GM19455 (cell line): ENCODE measurements around the gene ITGB7.

Experiments used
- ATAC-seq: cut with Tn5 transposase; IDR thresholded peaks from one replicate; pipeline ENCODE4 v1.9.1; 2021; ENCODE audit not compliant: unreplicated experiment

Gene ITGB7, protein sequence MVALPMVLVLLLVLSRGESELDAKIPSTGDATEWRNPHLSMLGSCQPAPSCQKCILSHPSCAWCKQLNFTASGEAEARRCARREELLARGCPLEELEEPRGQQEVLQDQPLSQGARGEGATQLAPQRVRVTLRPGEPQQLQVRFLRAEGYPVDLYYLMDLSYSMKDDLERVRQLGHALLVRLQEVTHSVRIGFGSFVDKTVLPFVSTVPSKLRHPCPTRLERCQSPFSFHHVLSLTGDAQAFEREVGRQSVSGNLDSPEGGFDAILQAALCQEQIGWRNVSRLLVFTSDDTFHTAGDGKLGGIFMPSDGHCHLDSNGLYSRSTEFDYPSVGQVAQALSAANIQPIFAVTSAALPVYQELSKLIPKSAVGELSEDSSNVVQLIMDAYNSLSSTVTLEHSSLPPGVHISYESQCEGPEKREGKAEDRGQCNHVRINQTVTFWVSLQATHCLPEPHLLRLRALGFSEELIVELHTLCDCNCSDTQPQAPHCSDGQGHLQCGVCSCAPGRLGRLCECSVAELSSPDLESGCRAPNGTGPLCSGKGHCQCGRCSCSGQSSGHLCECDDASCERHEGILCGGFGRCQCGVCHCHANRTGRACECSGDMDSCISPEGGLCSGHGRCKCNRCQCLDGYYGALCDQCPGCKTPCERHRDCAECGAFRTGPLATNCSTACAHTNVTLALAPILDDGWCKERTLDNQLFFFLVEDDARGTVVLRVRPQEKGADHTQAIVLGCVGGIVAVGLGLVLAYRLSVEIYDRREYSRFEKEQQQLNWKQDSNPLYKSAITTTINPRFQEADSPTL

DNA sequence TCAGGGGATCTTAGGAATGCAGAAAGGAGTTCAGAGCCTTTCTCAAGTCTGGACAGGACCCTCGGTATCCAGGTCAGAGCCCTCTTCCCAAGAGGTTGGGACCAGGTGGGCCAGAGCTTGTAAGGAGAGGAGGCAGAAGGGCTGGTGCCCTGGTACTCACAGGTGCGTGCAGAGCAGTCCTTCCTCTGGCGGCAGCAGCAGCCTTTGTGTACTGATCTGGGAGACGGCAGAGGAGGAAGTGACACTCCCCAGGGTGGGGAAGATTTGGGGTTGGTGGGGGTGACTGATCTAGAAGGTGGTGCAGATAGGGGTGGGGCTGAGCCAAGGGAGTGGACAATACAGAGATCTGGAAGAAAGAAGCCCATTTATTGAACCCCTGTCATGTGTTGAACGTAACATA is at the start of gene ITGB7:
ITGB7 (minus strand) TSS at position 210 of the 400 bp plus-strand sequence. CDS start 6,808 bp downstream, outside the sequence.
- ATAC-seq: peak; percentile 40

DNA sequence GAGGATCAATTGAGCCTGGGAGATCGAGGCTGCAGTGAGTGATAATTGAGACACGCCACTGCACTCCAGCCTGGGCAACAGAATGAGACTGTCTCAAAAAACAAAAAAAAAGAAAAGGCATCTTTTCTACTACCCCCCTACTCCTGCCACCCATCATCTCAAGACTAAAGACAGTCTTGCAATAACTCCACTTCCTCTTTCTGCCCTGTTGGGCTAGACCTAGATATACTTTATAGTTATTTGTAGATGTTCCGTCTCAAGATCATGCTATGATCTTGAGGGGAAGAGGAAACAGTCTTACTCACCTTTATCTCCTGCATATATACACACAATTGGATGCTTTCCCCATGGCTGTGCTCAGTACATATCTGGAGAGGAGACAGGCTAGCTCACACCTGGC is 48.9 kb upstream of the ITGB7 start:
- no peak for ATAC-seq

DNA sequence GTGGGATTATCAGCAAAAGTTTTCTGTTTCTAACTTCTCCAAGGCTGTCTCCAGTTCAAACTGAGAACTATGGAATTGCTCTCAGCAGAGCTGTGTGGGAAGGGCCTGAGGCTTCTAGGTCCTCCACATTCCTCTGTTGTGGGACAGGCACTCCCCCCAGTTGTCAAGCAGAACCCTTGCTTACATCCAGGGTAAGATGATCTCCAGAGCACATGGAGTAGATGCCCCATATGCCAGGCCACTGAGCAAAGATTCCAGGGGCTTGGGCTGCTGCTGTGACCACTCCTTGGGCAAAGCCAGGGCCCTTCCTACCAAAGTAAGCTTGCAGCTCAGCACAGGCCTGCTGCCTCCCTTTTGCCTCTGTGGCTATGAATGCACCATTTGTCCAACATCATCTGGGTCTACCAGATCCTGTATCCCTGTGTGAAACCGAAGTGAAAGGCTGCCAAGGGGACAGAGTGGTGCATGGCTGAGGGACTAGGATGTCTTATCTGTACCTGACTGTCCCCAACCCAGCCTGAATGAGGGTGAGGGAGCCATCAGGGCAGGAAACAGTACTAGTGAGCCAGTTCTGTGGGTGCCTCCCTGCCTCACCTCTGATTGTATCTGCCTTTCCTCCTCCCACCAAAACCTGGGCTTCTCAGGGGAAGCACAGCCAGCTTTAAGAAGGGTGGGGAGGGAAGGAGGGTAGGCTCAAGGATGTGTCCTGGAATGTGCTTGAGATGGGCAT is 47.9 kb upstream of the ITGB7 start:
- ATAC-seq: no peak

DNA sequence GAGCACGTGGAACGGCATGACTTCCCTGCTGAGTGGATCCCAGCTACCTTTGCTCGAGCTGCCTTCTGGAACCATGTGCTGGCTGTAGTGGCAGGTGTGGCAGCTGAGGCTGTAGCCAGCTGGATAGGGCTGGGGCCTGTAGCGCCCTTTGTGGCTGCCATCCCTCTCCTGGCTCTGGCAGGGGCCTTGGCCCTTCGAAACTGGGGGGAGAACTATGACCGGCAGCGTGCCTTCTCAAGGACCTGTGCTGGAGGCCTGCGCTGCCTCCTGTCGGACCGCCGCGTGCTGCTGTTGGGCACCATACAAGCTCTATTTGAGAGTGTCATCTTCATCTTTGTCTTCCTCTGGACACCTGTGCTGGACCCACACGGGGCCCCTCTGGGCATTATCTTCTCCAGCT is 46.2 kb upstream of the ITGB7 start:
- ATAC-seq: no peak

DNA sequence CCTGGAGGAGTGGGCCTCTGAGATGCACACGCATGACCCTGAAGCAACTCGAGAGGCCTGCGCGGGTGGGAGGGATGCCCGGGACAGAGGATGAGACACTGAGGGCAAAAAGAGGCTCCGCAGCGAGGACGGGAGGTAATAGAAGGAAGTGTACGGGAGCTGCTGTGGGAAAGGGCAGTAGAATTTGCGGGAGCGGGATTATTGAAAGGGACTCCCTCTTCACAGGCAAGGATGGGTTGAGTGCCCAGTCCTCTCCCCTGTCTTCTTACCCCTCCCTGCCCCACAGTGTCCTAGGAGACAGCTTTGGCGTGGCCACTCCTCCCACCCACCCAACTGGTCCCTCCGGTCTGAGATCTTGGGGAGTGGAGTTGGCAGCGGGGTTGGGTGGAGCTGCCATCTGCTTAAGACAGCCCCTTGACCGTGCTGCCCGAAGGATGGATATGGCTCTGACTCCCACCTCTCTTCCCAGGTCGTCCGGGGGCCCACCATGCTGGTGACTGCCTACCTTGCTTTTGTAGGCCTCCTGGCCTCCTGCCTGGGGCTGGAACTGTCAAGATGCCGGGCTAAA is 45.4 kb upstream of the ITGB7 start:
- no peak for ATAC-seq

DNA sequence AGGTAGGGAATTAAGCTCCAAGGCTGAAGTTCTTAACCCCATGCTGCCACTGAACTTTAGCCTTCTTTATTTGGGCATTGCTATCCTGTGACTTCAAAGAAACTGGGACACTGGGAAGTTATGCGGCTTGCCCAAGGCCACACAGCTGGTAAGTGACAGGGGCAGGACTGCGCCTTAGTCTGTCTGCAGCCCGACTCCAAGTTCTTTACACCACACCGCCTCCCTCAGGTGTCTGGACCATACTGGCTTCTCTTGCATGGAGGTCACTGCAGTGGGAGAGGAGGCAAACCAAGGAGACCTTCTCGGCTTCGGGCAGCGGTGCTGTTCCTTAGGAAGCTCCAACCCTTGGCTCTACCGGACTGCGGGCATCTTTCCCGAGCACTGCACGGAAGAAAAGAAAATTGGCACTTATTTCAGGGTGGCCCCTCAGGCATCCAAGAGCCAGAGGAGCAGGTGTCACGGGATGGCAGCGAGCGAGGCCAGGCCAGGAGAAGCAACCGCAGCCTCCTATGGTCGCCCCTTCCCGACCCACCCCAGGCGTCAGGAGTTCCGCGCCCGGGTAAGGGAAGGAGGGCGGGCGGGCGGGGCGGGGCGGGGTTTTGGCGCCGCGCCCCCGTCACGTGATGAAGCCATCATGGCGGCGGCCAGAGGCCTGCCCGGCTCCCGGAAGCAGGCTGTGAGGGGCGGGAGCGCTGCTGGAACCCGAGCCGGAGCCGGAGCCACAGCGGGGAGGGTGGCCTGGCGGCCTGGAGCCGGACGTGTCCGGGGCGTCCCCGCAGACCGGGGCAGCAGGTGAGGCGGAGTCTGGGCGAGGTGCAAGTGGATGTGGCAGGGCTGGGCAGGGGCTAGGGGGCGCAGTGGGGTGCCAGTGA is 44.7 kb upstream of the ITGB7 start:
- peak; percentile 66 for ATAC-seq

DNA sequence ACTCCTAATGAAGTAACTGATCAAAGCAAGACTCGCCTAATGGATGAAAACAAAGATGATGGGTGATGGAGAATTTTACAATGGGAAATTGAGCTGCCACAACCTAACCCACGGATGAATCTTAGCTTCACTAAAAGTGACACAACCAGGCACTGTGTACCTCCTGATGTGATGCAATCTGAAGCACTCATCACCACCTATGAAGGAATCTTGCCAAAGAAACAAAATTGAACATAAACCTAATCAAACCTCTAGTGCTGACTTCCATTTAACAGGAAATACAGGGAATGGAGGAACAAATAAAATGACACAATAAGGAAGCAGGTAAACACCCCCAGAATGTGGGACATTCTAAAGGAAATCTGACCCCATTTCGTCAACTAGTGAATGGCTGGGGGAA is 38.2 kb upstream of the ITGB7 start:
- ATAC-seq: no peak

DNA sequence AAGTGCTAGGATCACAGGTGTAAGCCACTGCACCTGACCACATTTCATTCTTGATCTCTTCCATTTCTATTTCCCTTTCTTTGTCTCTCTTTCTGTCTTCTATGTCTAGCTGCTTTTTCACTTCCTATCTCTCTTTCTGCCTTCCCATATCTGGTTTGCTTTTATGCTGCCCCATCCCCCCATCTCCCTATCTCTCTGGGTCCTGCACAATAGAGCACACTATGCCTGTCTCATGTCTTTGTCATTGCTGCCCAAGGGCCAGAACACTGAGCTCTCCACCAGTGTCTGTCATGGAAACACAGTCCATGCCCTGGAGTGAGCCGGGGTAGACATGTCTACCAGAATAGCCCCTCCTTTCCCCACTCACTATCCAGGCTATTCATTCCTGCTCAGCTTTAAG is 37.3 kb upstream of the ITGB7 start:
- ATAC-seq: no peak

DNA sequence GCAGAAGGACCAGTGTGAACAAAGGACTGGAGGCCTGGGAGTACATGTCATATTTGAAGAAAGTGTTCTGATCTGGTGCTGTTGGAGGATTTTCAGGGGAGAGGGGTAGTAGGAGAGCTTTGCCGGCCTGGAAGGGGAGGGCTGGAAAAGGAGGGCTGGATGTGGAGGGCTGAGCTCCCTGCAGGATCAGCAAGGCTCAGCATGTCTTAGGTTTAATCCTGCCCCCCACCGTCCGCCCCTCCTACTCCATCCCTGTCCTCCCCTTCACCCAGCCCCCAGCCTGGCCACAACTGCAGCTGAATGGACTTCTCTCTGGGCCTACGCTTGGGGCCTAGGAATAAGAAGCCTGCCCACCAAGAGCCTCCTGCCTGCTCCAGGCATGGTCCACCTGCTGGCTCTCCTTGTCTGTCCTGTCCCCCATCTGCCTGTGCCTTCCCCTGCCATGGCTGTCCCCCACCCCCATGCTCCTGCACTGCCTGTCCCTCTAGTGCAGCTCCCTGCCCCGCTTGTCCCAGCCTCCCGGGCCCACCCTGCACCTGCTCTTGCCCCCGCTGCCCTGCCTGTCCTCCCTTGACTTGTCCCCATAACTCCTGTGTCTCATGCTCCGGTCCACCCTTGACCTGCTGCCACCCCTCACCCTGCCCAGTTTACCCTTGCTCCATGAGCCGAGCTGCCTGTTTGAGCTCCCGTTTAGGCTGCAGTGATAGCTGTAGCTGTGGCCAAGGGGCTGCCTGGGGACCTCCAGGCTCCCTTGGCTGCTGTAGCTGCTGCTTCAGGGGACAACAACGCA is 34.8 kb upstream of the ITGB7 start:
- ATAC-seq: no peak

DNA sequence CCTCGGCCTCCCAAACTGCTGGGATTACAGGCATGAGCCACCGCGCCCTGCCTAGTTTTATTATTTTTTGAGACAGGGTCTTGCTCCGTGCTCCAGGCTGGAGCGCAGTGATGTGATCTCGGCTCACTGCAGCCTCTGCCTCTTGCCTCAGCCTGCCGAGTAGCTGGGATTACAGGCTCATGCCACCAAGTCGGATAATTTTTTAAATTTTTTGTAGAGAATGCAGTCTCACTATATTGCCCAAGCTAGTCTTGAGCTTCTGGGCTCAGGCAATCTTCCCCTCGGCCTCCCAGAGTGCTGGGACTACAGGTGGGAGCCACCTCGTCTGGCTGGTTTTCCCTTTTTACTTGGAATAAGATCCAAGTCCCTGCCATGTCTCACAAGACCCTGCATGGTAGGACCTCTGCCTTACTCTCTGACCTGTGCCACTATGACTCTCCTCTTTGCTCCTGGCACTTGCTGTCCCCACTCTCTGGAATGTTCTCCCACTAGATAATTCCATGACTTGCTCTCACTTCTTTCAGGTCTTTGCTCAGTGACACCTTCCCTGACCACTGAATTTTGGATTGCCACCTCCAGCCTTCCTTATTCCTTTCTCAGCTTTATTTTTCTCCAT is 32.7 kb upstream of the ITGB7 start:
- ATAC-seq: no peak

DNA sequence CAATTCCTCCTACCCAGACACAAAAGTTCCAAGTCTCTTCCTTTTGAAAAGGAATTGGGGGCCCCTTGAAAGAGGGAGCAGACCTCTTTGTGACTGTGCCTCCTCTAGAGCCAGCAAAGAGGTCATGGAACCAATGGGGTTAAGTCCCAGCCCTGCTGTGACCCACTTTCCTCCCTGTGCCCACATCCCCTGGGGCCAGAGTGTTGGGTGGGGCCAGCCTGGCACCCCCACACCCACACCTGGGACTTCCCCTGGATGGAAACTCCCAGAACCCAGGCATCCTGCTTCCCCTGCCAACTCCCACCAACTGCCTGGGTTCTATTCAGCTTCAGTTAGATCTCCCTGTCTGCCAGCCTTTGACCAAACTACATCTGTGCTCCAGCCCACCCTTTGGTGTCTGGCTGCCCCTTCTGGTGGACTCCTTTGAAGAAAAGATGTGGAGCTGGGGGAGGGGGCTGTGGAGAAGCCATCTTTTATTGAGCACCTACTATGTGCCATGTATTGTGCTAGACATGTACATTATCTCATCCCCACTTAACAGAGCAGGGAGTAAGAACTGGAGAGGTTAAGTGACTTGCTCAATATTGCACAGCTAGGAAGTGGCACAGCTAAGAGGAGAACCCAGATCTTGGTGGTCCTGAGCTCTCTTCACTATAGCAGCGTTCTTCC is 29.5 kb upstream of the ITGB7 start:
- no peak for ATAC-seq

DNA sequence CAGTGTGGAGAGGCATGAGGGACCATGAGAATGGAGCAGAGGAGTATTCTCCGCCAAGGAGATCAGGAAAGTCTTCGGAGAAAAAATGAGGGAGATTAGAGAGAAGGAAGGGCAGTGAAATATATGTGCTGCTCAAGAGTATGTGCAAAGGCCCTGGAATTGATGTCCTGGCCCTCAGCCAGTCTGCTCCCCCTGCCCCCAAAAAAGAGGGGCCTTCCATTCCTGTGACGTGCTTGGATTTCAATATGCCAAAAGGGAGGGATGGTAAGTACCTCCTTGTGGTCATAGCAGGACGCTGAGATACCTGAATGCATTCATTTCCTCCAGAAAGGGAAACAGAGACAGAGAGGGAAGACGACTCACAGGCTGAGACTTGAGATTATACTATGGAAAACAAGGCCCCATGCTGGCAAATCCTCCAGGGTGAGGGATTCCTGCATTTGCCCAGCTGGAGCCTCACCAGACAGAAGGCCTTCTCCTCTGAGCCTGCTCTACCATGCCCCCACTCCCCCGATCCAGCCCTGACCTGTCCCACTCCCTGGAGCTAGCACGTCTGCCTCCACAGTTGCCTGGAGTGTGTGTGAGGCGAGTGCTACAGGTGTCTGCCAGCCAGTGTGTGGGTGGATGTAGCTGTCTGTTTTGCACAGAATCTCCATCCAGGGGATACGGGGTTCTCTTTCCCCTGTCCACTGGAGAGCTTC is 28.8 kb upstream of the ITGB7 start:
- ATAC-seq: no peak

DNA sequence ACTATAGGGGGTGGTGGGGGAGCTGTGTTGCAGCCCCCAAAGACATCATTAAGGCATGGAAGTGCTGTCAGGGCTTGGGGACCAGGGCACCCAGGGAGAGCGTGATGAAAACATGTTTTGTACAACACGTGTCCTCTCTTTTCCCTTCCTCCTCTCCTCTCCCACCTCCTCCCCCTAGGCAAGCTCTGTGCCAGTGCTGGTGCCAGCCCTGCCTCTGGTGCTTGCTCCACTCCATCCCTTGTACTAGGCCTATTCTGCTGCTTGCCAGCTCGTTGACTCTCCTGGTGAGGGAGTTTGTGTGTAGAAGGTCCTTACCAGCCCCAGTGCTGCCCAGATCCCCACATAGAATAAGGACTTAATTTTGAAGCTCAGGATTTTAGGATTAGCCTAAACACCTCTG is 28.1 kb upstream of the ITGB7 start:
- no peak for ATAC-seq

DNA sequence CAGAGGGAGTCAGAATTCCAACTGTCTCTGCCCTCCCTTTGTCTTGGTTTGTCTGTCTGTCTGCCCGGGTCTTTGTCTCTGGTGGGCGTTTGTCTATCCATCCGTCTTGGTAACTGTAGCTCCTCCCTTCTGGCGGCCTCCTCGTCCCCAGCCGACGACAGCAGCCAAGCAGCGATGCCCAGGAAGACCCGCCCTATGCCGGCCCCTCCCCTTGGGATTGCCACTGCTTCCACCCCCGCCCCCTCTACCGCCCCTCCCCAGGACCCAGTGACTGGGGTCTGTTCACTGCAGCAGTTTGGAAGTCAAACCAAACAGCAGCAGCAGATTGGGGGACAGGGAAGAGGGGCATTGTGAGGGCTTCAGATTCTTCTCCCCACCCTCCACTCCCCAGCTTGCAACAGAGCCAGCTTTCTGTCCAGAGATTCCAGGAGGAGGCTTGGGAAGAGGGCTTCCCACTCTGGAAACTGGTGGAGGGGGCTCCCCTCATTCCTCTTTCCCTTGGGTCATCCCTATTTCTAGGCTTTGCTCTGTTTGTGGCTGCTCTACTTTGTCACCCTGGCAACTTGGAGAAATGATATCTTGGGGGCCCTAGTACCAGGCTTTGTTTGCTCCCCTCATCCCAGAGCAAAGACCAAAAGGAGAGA is 27.3 kb upstream of the ITGB7 start:
- no peak for ATAC-seq

DNA sequence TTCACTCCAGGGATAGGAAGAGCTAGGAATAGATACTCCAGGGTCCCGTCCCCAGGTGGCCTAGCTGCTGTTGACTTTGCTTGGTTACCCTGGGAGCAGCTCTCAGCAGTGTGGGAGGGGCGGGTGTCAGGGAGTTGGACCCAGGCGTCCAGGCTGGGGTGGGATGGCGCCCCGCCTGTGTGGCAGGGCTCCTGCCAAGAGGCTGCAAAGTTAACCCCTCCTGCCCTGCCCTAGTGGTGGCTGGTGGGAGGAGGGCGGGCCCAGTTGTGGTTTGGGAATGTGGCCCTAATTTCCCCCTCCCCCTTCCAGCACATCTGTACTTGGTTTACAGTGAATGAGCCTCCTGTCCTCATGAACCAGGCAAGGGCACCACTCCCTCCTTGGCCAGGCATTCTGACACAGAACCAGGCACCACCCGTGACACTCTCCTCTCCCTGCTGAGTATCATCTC is 26.6 kb upstream of the ITGB7 start:
- ATAC-seq: no peak

DNA sequence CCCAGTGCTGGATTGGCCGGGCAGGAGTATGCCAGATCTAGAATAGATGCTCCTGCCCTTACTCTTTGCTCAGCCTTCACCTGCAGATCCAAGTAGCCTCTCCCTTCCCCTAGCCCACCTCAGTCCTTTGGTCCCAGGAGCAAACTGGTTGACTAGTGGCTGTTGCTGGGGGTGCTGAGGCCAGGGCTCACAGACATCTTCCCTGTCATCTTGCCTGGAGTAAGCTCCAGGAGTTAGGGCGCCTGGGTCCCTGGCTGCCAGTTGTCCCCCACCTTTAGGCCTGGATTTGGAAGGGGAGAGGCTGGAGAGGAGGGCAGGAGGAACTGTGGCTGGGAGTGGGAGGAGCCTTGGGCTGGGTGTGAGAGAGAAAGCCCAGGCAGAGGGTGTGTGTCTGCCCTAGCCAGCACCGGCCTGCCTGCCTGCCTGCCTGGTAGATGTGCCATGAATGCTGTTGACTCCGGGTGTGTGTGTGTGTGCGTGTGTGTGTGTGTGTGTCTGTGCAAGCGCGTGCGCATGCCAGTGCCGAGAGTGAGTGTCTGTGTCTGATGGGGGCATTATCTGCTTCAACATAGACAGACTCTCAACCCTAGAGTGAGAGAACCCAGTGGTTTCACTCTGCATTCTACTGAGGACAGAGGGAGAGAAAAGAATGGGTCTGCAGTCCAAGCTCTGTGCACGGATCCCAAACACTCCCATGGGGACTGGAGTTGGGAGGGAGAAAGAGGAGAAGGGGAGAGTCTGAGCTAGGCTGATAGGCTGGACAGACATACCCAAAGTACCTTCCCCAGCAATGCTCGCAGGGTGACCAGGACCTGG is 25.8 kb upstream of the ITGB7 start:
- ATAC-seq: no peak
